Measurements from ENCODE around the gene ICA1L.

The ICA1L gene

DNA sequence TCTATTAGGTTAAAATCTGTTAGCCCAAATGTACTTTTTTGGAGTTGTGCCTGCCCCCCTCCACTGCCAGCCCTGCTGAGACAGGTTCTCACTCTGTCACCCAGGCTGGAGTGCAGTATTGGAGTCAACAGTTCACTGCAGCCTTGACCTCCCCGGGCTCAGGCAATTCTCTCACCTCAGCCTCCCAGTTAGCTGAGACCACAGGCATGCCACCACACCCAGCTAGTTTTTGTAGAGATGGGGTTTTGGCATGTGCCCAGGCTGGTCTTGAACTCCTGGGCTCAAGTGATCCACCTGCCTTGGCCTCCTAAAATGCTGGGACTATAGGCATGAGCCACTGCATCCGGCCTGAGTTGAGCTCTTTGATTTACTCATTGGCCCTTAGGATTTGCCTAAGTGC is 110.7 kb downstream of the ICA1L start:
- peaks cover 91% of the 10 kb centered on the region for H3K36me3 Mint-ChIP-seq (ENCODE audit: low read depth)
- no peak for DNase-seq
- no peaks in the 10 kb centered on the region for H3K9me3 Mint-ChIP-seq
- no peak overlapping the region for H3K4me3 Mint-ChIP-seq
- H3K27me3 Mint-ChIP-seq (ENCODE audit: low read depth, poor library complexity): no peaks in the 10 kb centered on the region
- TF ChIP-seq, protein P1, sequence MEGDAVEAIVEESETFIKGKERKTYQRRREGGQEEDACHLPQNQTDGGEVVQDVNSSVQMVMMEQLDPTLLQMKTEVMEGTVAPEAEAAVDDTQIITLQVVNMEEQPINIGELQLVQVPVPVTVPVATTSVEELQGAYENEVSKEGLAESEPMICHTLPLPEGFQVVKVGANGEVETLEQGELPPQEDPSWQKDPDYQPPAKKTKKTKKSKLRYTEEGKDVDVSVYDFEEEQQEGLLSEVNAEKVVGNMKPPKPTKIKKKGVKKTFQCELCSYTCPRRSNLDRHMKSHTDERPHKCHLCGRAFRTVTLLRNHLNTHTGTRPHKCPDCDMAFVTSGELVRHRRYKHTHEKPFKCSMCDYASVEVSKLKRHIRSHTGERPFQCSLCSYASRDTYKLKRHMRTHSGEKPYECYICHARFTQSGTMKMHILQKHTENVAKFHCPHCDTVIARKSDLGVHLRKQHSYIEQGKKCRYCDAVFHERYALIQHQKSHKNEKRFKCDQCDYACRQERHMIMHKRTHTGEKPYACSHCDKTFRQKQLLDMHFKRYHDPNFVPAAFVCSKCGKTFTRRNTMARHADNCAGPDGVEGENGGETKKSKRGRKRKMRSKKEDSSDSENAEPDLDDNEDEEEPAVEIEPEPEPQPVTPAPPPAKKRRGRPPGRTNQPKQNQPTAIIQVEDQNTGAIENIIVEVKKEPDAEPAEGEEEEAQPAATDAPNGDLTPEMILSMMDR (IDR thresholded peaks at IDR 0.05): no peak
- H3K4me1 Mint-ChIP-seq: peaks cover 11% of the 10 kb centered on the region
- peak overlapping the region; percentile 15 for H3K27ac Mint-ChIP-seq

DNA sequence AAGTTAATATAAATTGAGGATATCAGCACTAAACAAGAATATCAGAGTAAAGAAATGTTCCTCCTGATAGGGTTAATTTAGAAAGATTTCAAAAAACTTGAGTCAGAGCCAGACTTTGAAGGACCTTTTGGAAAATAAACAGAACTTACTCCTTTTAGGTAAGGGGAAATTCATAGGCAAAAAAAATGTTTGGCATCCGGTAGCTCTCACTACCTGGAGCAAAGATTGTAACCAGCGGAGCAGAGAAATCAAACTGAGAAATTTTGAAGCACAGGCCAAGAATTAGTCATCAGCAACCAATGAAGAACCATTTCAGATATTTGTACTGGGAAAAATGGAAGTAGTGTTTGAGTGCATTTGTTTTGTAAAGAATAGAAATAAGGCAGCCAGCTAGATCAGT is 113.0 kb downstream of the ICA1L start:
- H3K9me3 Mint-ChIP-seq: peaks cover 7% of the 10 kb centered on the region
- H3K27ac Mint-ChIP-seq: no peak overlapping the region
- H3K27me3 Mint-ChIP-seq (ENCODE audit: low read depth, poor library complexity): peaks cover 3% of the 10 kb centered on the region
- no peak for DNase-seq
- H3K4me1 Mint-ChIP-seq: peaks cover 11% of the 10 kb centered on the region
- H3K4me3 Mint-ChIP-seq: no peak overlapping the region
- TF ChIP-seq, protein P1 (IDR thresholded peaks at IDR 0.05): no peak
- peaks cover 91% of the 10 kb centered on the region for H3K36me3 Mint-ChIP-seq (ENCODE audit: low read depth)

DNA sequence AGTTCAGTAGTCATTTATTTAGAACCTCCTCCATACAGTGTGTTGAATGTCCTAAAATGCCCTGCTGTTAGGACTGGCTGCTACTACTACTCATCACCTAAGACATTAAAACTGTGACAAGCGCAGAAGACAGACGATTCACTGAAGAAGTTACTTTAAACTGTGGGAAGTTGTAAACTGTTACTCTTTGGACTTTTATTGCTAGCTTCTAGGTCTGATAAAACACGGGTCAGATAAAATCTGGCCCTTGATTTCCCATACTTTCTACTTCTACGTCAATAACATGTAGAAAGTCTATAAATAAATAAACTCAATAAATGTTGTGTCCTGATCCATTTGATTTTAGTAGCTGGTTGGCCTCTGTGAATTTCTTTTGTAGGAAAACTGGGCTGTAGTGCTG is 113.4 kb downstream of the ICA1L start:
- H3K4me3 Mint-ChIP-seq: no peak overlapping the region
- H3K4me1 Mint-ChIP-seq: peaks cover 11% of the 10 kb centered on the region
- TF ChIP-seq, protein P1 (IDR thresholded peaks at IDR 0.05): no peak
- no peak for DNase-seq
- peaks cover 11% of the 10 kb centered on the region for H3K9me3 Mint-ChIP-seq
- H3K27me3 Mint-ChIP-seq (ENCODE audit: low read depth, poor library complexity): peaks cover 3% of the 10 kb centered on the region
- peak overlapping the region; percentile 78 for H3K27ac Mint-ChIP-seq
- H3K36me3 Mint-ChIP-seq (ENCODE audit: low read depth): peaks cover 91% of the 10 kb centered on the region

DNA sequence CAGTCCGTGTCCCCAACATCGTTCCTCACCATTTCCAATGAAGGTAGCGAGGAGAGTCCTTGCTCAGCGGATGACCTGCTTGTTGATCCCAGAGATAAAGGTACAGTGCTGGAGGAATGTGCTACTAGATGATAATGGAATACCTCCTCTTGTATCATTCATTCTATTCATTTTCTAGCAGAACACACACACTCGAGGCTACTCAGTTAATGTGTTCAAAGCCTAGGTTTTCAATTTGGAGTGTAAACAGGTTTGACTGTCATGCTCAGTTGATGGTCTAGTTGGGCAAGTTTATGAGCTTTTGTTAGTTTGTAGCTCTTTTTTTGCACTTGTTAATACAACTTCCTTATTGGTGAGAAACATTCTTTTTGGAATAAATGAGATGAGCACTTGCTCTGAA is 114.2 kb downstream of the ICA1L start:
- H3K4me1 Mint-ChIP-seq: peaks cover 6% of the 10 kb centered on the region
- peaks cover 91% of the 10 kb centered on the region for H3K36me3 Mint-ChIP-seq (ENCODE audit: low read depth)
- no peak overlapping the region for H3K4me3 Mint-ChIP-seq
- no peak overlapping the region for H3K27ac Mint-ChIP-seq
- TF ChIP-seq, protein P1 (IDR thresholded peaks at IDR 0.05): no peak
- peaks cover 3% of the 10 kb centered on the region for H3K27me3 Mint-ChIP-seq (ENCODE audit: low read depth, poor library complexity)
- H3K9me3 Mint-ChIP-seq: peaks cover 19% of the 10 kb centered on the region
- DNase-seq: no peak

DNA sequence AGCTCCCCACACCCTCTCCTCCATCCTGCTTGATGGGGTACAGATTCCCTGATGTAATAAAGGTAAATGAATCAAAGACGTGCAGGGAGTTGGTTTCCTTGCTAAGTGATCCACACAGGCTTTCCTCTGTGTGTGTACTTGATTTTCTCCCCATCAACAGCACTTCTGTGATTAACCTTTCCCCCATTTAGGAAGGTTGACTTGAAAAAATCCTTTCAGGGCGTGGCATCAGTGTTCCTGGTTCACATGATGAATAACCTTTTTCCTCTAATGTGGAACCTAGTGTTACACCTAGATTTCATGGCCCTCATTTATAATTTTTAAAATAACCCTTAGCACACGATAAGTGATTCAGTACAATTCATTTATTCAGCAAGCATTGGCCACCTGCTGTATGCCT is 115.0 kb downstream of the ICA1L start:
- Mint-ChIP-seq H3K36me3 (ENCODE audit: low read depth) (peaks cover 92% of the 10 kb centered on the region), H3K4me3 (no peak overlapping the region), H3K27me3 (ENCODE audit: low read depth, poor library complexity) (peaks cover 3% of the 10 kb centered on the region), H3K4me1 (no peaks in the 10 kb centered on the region), H3K9me3 (peaks cover 25% of the 10 kb centered on the region), H3K27ac (no peak overlapping the region)
- DNase-seq: no peak
- TF ChIP-seq, protein P1 (IDR thresholded peaks at IDR 0.05): no peak

DNA sequence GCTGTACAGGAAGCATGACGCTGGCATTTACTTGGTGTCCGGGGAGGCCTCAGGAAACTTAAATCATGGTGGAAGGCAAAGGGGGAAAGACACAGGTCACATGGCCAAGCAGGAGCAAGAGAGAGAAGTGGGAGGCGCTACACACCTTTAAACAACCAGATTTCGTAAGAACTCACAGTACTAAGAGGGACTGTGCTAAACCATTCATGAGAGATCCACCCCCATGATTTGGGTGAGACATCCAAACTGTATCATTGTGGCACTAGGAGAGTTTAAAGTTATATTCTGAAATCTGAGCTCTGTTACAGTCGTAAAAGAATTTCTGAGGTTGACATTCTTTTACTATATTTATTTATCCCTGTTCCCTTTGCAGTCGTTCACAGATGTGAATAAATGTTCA is 116.6 kb downstream of the ICA1L start:
- Mint-ChIP-seq H3K4me1 (no peaks in the 10 kb centered on the region), H3K9me3 (peaks cover 25% of the 10 kb centered on the region), H3K27me3 (ENCODE audit: low read depth, poor library complexity) (peaks cover 3% of the 10 kb centered on the region), H3K4me3 (no peak overlapping the region), H3K27ac (no peak overlapping the region), H3K36me3 (ENCODE audit: low read depth) (peaks cover 90% of the 10 kb centered on the region)
- TF ChIP-seq, protein P1 (IDR thresholded peaks at IDR 0.05): no peak
- DNase-seq: no peak

All from nephron progenitor cell (in vitro differentiated cells).